ENCODE data around the gene GNL2. TPM values are rescaled to one million over a fixed set of nuclear protein-coding genes. Genes with fewer than 3 reads are reported as not detected.
"Not testable (repeated sequence)": the region's sequence is repeated elsewhere in the genome, so short reads cannot be mapped to it uniquely, and the experiment has no call there.

GNL2 gene
- total RNA-seq, 2 experiments from 2014 or later = 55.4 to 73.6 TPM

- Mint-ChIP-seq H3K27ac (no peak overlapping the region), H3K27me3 (no peaks in the 10 kb centered on the region), H3K9me3 (ENCODE audit: low read depth) (no peaks in the 10 kb centered on the region), H3K4me1 (peaks cover 2% of the 10 kb centered on the region), H3K36me3 (peaks cover 7% of the 10 kb centered on the region), H3K4me3 (no peak overlapping the region)
- DNase-seq = peak; percentile 62
- CTCF ChIA-PET = interaction anchor here (0.7 to 2.4 kb wide), 7 partner anchors 11 to 122 kb away, joined by 3 to 13 read pairs (median 3); no protein-coding TSS in a partner anchor
- peak; percentile 76 for ATAC-seq
Measured at GRCh38 chr1:37561133-37562132, 34.3 kb downstream of the GNL2 start.

- no peak for DNase-seq
- Mint-ChIP-seq H3K27ac (no peak overlapping the region), H3K36me3 (peaks cover 2% of the 10 kb centered on the region), H3K27me3 (no peaks in the 10 kb centered on the region), H3K9me3 (ENCODE audit: low read depth) (no peaks in the 10 kb centered on the region), H3K4me1 (peaks cover 8% of the 10 kb centered on the region), H3K4me3 (no peak overlapping the region)
- no peak for ATAC-seq
- CTCF ChIA-PET = interaction anchor here (0.7 to 1.7 kb wide), 3 partner anchors 18 to 123 kb away, joined by 3 to 5 read pairs (median 3); no protein-coding TSS in a partner anchor
Measured at GRCh38 chr1:37560401-37561132, 35.2 kb downstream of the GNL2 start.

GRCh38 chr1:37559957-37560379, 35.8 kb downstream of the GNL2 start:
- not testable (repeated sequence) for H3K9me3 Mint-ChIP-seq (ENCODE audit: low read depth); H3K4me3 Mint-ChIP-seq; H3K27ac Mint-ChIP-seq; DNase-seq; ATAC-seq; H3K27me3 Mint-ChIP-seq; H3K36me3 Mint-ChIP-seq
- peaks cover 11% of the 10 kb centered on the region for H3K4me1 Mint-ChIP-seq
- CTCF ChIA-PET = interaction anchor here (1.7 kb wide), 1 partner anchor 122 kb away, joined by 5 read pairs; no protein-coding TSS in a partner anchor

GRCh38 chr1:37559080-37559479, 36.7 kb downstream of the GNL2 start:
- Mint-ChIP-seq H3K4me1 (peaks cover 15% of the 10 kb centered on the region), H3K27ac (no peak overlapping the region), H3K36me3 (peaks cover 6% of the 10 kb centered on the region), H3K27me3 (no peaks in the 10 kb centered on the region), H3K4me3 (no peak overlapping the region), H3K9me3 (ENCODE audit: low read depth) (no peaks in the 10 kb centered on the region)
- DNase-seq = no peak
- no peak for ATAC-seq
- CTCF ChIA-PET = no interaction called here

GRCh38 chr1:37558411-37558810, 37.3 kb downstream of the GNL2 start:
- H3K4me1 Mint-ChIP-seq = peaks cover 17% of the 10 kb centered on the region
- CTCF ChIA-PET = no interaction called here
- no peak for DNase-seq
- H3K9me3 Mint-ChIP-seq (ENCODE audit: low read depth) = no peaks in the 10 kb centered on the region
- ATAC-seq = no peak
- peaks cover 8% of the 10 kb centered on the region for H3K36me3 Mint-ChIP-seq
- H3K27me3 Mint-ChIP-seq = no peaks in the 10 kb centered on the region
- H3K27ac Mint-ChIP-seq = no peak overlapping the region
- no peak overlapping the region for H3K4me3 Mint-ChIP-seq

GRCh38 chr1:37557402-37557801, 38.3 kb downstream of the GNL2 start:
- H3K36me3 Mint-ChIP-seq = peaks cover 11% of the 10 kb centered on the region
- no peak for DNase-seq
- no peaks in the 10 kb centered on the region for H3K9me3 Mint-ChIP-seq (ENCODE audit: low read depth)
- CTCF ChIA-PET = no interaction called here
- H3K4me1 Mint-ChIP-seq = peaks cover 27% of the 10 kb centered on the region
- no peak for ATAC-seq
- H3K4me3 Mint-ChIP-seq = no peak overlapping the region
- H3K27ac Mint-ChIP-seq = no peak overlapping the region
- H3K27me3 Mint-ChIP-seq = no peaks in the 10 kb centered on the region

- ATAC-seq (no peak), DNase-seq (peak; percentile 57)
- CTCF ChIA-PET = no interaction called here
- H3K27ac Mint-ChIP-seq = no peak within 1 kb of the TSS
- H3K27me3 Mint-ChIP-seq = no peaks in the 10 kb centered on the region
- H3K9me3 Mint-ChIP-seq (ENCODE audit: low read depth) = no peaks in the 10 kb centered on the region
- no peak within 1 kb of the TSS for H3K4me3 Mint-ChIP-seq
- peaks cover 34% of the 10 kb centered on the region for H3K4me1 Mint-ChIP-seq
- H3K36me3 Mint-ChIP-seq = peaks cover 14% of the 10 kb centered on the region
Measured at GRCh38 chr1:37556712-37557196, 39.0 kb downstream of the GNL2 start, which contains the start of gene DNALI1. TSS of gene DNALI1 (plus strand) at chr1:37556940. CDS start at chr1:37556995, 55 bp downstream.

- Mint-ChIP-seq H3K4me1 (peaks cover 54% of the 10 kb centered on the region), H3K36me3 (peaks cover 31% of the 10 kb centered on the region), H3K27ac (peak within 1 kb of the TSS; percentile 96), H3K4me3 (peak within 1 kb of the TSS; percentile 94), H3K27me3 (no peaks in the 10 kb centered on the region), H3K9me3 (ENCODE audit: low read depth) (no peaks in the 10 kb centered on the region)
- ATAC-seq = peak; percentile 92
- CTCF ChIA-PET = interaction anchor here (0.7 to 2.0 kb wide), 9 partner anchors 18 to 306 kb away, joined by 3 to 11 read pairs (median 4); partner anchors contain the start of genes MEAF6 and MTF1
- DNase-seq = peak; percentile 96
Measured at GRCh38 chr1:37553927-37554808, 41.6 kb downstream of the GNL2 start, which contains the start of gene SNIP1. TSS of gene SNIP1 (minus strand) at chr1:37554293. CDS start at chr1:37554229, 64 bp downstream.

GRCh38 chr1:37553598-37553926, 42.2 kb downstream of the GNL2 start:
- Mint-ChIP-seq H3K4me3 (peak overlapping the region; percentile 94), H3K4me1 (peaks cover 55% of the 10 kb centered on the region), H3K27ac (peak overlapping the region; percentile 96), H3K36me3 (peaks cover 36% of the 10 kb centered on the region), H3K9me3 (ENCODE audit: low read depth) (no peaks in the 10 kb centered on the region), H3K27me3 (no peaks in the 10 kb centered on the region)
- ATAC-seq (no peak), DNase-seq (no peak)
- CTCF ChIA-PET = interaction anchor here (1.0 to 2.0 kb wide), 7 partner anchors 39 to 307 kb away, joined by 3 to 11 read pairs (median 6); partner anchors contain the start of genes MEAF6 and MTF1

GRCh38 chr1:37549341-37549740, 46.4 kb downstream of the GNL2 start:
- no peaks in the 10 kb centered on the region for H3K9me3 Mint-ChIP-seq (ENCODE audit: low read depth)
- ATAC-seq (no peak), DNase-seq (no peak)
- H3K4me3 Mint-ChIP-seq = no peak overlapping the region
- H3K27ac Mint-ChIP-seq = peak overlapping the region; percentile 76
- H3K4me1 Mint-ChIP-seq = peaks cover 44% of the 10 kb centered on the region
- no peaks in the 10 kb centered on the region for H3K27me3 Mint-ChIP-seq
- CTCF ChIA-PET = interaction anchor here (1.2 to 1.3 kb wide), 2 partner anchors 34 to 71 kb away, joined by 3 to 5 read pairs; partner anchors contain the start of gene MEAF6
- H3K36me3 Mint-ChIP-seq = peaks cover 56% of the 10 kb centered on the region

- no peak for DNase-seq
- Mint-ChIP-seq H3K27me3 (no peaks in the 10 kb centered on the region), H3K36me3 (peaks cover 50% of the 10 kb centered on the region), H3K9me3 (ENCODE audit: low read depth) (no peaks in the 10 kb centered on the region), H3K4me1 (peaks cover 11% of the 10 kb centered on the region), H3K27ac (no peak overlapping the region), H3K4me3 (no peak overlapping the region)
- ATAC-seq = no peak
- CTCF ChIA-PET = no interaction called here
Measured at GRCh38 chr1:37545019-37545418, 50.7 kb downstream of the GNL2 start.

- no peak for ATAC-seq
- no peak overlapping the region for H3K27ac Mint-ChIP-seq
Measured at GRCh38 chr1:37544530-37544929, 51.2 kb downstream of the GNL2 start.

More at GRCh38 chr1:37544530-37544929, 51.2 kb downstream of the GNL2 start:
- CTCF ChIA-PET = no interaction called here
- H3K4me1 Mint-ChIP-seq = peaks cover 6% of the 10 kb centered on the region
- DNase-seq = no peak
- no peak overlapping the region for H3K4me3 Mint-ChIP-seq
- no peaks in the 10 kb centered on the region for H3K9me3 Mint-ChIP-seq (ENCODE audit: low read depth)
- H3K36me3 Mint-ChIP-seq = peaks cover 48% of the 10 kb centered on the region
- H3K27me3 Mint-ChIP-seq = no peaks in the 10 kb centered on the region
